ENCODE data around the gene HDAC7.

GRCh38 chr12:47822401-47822800 is 2.7 kb upstream of the HDAC7 start:
- no peak for TF ChIP-seq CTCF (IDR thresholded peaks at IDR 0.05; ENCODE audit: poor library complexity)
- TF ChIP-seq EZH2phosphoT487 (IDR thresholded peaks at IDR 0.05; ENCODE audit: low read depth, severe bottlenecking, unreplicated experiment) = no peak
- TF ChIP-seq EZH2 (IDR thresholded peaks at IDR 0.05; ENCODE audit: borderline replicate concordance) = no peak

Data from hepatocyte (in vitro differentiated cells).